SK-N-SH treated with all-trans-retinoic acid at 6 μM for 48 hours (cell line): ENCODE data around the gene USP7.

Experiments
- GLIS3 ChIP-seq: fragments of 250-450 bp; sonication (Bioruptor Pico); IDR thresholded peaks from 2 replicates; pipeline ENCODE4 v1.5.0; 2020; ENCODE audit warnings: mild to moderate bottlenecking, moderate library complexity
- ISL1 ChIP-seq: fragments of 250-450 bp; sonication (Bioruptor Pico); IDR thresholded peaks from 2 replicates; pipeline ENCODE4 v2.1.2; 2022; ENCODE audit warnings: mild to moderate bottlenecking, moderate library complexity
- OSR1 ChIP-seq: fragments of 250-450 bp; sonication (Bioruptor Pico); IDR thresholded peaks from 2 replicates; pipeline ENCODE4 v1.8.0; 2022; ENCODE audit warnings: moderate library complexity, mild to moderate bottlenecking, inconsistent platforms
- SNAI2 ChIP-seq: fragments of 250-450 bp; sonication (Bioruptor Pico); IDR thresholded peaks from 2 replicates; pipeline ENCODE4 v1.5.0; 2020; ENCODE audit warnings: mild to moderate bottlenecking, moderate library complexity
- TOX ChIP-seq: fragments of 250-450 bp; sonication (Bioruptor Pico); IDR thresholded peaks from 2 replicates; pipeline ENCODE4 v1.8.0; 2021; ENCODE audit warnings: mild to moderate bottlenecking, moderate library complexity, borderline replicate concordance
- ZNF8 ChIP-seq: fragments of 450-650 bp; formaldehyde crosslinking; IDR thresholded peaks from 2 replicates; pipeline ENCODE4 v1.5.0; 2020; ENCODE audit warnings: mild to moderate bottlenecking, moderate library complexity
- TF ChIP-seq, protein P1 (sequence below): fragments of 250-450 bp; sonication (Bioruptor Pico); IDR thresholded peaks from 2 replicates; pipeline ENCODE4 v1.5.0; 2020; ENCODE audit warnings: mild to moderate bottlenecking, moderate library complexity
- TF ChIP-seq, protein P2 (sequence below): fragments of 250-450 bp; sonication (Bioruptor Pico); IDR thresholded peaks from 2 replicates; pipeline ENCODE4 v1.5.1; 2020; ENCODE audit warnings: low read depth, mild to moderate bottlenecking, moderate library complexity
- TF ChIP-seq, protein P3 (sequence below): fragments of 250-450 bp; sonication (Bioruptor Pico); IDR thresholded peaks from 2 replicates; pipeline ENCODE4 v1.8.0; 2020; ENCODE audit warnings: mild to moderate bottlenecking, moderate library complexity, borderline replicate concordance
- TF ChIP-seq, protein P4 (sequence below): fragments of 250-450 bp; sonication (Bioruptor Pico); IDR thresholded peaks from 2 replicates; pipeline ENCODE4 v1.5.1; 2021; ENCODE audit warnings: mild to moderate bottlenecking, moderate library complexity

DNA sequence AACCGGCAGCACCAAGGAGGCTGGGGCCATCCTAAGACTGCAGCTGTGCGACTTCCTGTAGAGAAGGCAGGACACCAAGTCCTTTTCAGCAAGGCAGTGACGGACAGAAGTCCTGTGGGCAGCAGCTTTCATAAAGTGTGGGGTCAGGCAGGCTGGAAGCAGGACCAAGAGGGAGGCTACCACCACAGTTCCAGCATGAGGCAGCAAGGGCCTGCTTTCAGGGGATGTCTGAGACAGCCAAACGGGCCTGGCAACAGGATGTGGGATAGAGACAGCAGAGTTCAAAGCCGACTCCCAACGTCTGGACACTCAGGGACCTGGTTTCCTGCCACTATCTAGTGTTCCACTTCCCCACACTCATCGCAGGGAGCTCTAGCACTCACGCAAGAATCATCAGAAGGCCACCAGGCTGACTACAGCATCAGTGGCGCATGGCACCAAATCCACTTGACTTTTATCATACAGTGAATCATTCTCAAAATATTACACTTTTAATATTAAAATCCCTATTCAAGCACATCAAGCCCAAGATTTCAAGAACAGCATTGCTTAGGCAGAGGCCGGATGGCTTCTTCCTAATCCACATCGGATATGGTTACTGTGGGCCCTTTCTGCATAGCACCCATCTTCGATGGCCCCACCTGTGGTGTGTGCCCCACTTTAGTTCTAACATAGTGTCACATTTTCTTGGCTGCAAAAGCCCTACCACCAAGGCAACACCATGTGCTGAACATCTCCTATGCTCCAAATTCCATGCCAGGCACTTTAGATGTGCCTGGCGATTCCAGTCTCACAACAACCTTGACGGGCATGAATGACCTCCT, 5.2 kb downstream of the USP7 start:
- no peak for TF ChIP-seq ISL1
- TF ChIP-seq, protein P1, sequence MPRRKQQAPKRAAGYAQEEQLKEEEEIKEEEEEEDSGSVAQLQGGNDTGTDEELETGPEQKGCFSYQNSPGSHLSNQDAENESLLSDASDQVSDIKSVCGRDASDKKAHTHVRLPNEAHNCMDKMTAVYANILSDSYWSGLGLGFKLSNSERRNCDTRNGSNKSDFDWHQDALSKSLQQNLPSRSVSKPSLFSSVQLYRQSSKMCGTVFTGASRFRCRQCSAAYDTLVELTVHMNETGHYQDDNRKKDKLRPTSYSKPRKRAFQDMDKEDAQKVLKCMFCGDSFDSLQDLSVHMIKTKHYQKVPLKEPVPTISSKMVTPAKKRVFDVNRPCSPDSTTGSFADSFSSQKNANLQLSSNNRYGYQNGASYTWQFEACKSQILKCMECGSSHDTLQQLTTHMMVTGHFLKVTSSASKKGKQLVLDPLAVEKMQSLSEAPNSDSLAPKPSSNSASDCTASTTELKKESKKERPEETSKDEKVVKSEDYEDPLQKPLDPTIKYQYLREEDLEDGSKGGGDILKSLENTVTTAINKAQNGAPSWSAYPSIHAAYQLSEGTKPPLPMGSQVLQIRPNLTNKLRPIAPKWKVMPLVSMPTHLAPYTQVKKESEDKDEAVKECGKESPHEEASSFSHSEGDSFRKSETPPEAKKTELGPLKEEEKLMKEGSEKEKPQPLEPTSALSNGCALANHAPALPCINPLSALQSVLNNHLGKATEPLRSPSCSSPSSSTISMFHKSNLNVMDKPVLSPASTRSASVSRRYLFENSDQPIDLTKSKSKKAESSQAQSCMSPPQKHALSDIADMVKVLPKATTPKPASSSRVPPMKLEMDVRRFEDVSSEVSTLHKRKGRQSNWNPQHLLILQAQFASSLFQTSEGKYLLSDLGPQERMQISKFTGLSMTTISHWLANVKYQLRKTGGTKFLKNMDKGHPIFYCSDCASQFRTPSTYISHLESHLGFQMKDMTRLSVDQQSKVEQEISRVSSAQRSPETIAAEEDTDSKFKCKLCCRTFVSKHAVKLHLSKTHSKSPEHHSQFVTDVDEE (CRISPR knock-in tag): no peak
- no peak for TF ChIP-seq TOX (CRISPR knock-in tag)
- TF ChIP-seq, protein P2, sequence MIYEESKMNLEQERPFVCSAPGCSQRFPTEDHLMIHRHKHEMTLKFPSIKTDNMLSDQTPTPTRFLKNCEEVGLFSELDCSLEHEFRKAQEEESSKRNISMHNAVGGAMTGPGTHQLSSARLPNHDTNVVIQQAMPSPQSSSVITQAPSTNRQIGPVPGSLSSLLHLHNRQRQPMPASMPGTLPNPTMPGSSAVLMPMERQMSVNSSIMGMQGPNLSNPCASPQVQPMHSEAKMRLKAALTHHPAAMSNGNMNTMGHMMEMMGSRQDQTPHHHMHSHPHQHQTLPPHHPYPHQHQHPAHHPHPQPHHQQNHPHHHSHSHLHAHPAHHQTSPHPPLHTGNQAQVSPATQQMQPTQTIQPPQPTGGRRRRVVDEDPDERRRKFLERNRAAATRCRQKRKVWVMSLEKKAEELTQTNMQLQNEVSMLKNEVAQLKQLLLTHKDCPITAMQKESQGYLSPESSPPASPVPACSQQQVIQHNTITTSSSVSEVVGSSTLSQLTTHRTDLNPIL (CRISPR knock-in tag): no peak
- no peak for TF ChIP-seq OSR1 (CRISPR knock-in tag)
- TF ChIP-seq SNAI2 (CRISPR knock-in tag): no peak
- TF ChIP-seq, protein P3, sequence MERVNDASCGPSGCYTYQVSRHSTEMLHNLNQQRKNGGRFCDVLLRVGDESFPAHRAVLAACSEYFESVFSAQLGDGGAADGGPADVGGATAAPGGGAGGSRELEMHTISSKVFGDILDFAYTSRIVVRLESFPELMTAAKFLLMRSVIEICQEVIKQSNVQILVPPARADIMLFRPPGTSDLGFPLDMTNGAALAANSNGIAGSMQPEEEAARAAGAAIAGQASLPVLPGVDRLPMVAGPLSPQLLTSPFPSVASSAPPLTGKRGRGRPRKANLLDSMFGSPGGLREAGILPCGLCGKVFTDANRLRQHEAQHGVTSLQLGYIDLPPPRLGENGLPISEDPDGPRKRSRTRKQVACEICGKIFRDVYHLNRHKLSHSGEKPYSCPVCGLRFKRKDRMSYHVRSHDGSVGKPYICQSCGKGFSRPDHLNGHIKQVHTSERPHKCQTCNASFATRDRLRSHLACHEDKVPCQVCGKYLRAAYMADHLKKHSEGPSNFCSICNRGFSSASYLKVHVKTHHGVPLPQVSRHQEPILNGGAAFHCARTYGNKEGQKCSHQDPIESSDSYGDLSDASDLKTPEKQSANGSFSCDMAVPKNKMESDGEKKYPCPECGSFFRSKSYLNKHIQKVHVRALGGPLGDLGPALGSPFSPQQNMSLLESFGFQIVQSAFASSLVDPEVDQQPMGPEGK (CRISPR knock-in tag): no peak
- TF ChIP-seq GLIS3 (CRISPR knock-in tag): no peak
- TF ChIP-seq ZNF8 (CRISPR knock-in tag): no peak
- TF ChIP-seq, protein P4, sequence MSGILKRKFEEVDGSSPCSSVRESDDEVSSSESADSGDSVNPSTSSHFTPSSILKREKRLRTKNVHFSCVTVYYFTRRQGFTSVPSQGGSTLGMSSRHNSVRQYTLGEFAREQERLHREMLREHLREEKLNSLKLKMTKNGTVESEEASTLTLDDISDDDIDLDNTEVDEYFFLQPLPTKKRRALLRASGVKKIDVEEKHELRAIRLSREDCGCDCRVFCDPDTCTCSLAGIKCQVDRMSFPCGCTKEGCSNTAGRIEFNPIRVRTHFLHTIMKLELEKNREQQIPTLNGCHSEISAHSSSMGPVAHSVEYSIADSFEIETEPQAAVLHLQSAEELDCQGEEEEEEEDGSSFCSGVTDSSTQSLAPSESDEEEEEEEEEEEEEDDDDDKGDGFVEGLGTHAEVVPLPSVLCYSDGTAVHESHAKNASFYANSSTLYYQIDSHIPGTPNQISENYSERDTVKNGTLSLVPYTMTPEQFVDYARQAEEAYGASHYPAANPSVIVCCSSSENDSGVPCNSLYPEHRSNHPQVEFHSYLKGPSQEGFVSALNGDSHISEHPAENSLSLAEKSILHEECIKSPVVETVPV: no peak
